Forelimb muscle (tissue), 1 donor: Measurements from ENCODE around the gene GPR61. TPM values are rescaled to one million over a fixed set of nuclear protein-coding genes. Genes with fewer than 3 reads are reported as not detected.

Experiments
- DNase-seq: peaks from one replicate; pipeline ENCODE4 v3.0.0-alpha.2; 2013; ENCODE audit warnings: low read depth
- polyA plus RNA-seq: library from polyadenylated mRNA; unstranded; fragments of 120-200 nt; gene quantifications from one replicate; pipeline ENCODE4 v1.2.1, GENCODE V29; 2013; ENCODE audit not compliant: insufficient read length

Gene GPR61
- polyA plus RNA-seq, 1 donor = 1.6 TPM

DNA sequence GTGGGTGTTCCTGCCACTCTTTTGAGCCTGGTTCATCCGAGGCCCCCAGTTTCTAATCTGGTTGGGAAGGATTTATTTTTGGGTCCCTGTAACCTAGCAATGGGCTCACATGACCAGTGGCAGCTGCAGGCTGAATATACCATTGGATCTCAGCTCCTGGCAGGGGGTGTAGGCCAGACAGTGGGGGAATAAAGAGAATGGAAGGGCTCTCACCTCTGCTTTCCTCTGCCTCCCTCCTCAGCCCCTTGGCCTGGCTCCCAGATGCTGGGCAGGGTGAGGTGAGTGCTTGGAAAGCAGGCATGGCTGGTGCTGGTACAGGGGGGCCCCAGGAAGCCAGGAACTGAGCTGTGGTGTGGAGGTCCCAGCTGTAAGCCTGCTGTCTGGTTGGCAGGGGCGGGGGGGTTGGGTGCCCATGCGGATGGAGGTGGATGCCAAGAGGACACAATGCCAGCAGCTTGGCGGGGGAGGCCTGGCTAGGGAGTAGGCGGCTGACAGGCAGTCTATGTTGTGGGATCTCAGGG is 3.6 kb upstream of the GPR61 start:
- DNase-seq = no peak

DNA sequence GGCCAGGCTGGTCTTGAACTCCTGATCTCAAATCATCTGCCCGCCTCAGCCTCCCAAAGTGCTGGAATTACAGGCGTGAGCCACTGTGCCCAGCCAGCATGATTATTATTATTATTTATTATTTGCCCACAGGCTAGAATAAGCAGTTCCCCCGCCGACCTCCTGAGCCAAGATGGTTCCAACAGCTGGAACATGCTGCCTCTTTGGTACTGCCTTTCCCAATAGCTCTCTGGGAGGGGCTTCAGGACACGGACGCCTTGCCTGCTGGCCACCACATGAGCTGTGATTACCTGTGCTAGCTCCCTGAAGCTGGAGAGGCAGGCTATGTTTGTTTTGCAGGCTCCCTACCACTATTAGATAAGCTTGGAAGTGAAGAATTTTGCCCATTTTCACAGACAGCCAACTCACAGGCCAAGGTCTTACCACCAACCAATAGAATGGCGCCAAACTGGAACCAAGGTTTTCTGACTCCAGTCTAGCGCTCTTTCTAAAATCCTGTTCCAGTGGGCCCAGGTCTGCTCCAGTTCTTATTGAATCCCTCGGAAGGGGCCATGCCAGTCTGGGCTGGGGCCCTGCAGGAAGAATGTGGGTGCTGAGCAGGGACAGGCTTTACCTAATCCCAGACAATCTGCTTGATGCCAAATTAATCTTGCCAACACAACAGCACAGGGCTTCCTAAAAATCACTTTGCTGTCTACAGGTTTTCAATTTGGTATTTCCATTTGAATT is 2.1 kb upstream of the GPR61 start:
- DNase-seq = no peak

DNA sequence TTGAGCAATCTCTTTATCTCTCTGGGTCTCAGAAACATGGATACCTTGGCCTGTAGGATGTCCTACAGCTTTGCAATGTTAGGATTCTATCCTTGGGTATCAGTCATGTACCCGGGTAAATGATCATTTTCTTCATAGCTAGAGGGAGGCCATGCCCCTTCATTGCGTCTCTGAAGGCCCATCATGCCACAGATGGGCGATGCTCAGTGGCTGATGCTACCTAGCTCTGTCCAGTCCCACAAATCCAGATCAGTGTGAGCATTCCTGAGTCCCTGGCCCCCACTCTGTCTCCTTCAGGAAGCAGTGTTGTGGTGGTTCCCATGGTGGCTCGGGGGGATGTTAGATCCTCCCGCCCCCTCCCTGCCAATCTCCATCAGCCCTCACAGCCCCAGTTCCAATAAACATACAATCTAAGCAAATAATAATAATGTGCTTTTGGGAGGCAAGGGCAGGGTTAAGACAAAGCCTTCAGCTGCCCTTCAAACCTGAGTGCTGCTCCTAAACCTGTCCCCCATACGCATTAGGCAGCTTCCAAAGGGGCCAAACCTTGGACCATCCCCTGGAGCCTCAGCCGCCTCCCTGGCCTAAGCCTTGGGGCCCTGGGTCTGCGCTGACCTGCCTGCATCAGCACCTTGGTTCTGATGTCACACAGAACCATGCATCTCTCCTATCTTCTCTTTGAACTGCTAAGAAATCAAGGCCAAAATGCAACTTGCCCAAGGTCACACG is 681 bp upstream of the GPR61 start:
- DNase-seq = no peak

DNA sequence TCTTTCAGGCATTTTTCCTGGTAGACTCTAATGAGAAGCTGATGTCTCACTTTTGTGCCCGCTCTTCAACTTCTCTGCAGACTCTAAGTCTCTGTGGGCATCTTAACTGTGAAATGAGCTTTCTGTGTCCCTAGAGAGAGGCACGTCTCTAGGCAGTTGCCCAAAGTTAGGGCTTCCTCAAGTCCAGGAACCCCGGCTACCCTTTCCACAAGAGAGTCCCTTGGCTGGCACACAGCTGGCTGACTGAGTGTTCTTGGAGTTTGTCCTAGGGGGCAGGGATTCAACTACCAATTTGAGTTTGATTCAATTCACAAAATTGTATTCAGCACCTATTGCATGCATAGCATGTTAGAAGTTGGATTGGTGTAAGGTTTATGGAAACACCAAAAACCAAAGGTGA is 1.4 kb downstream of the GPR61 start:
- no peak for DNase-seq

GRCh38 chr1:109542657-109543056 is 3.0 kb downstream of the GPR61 start:
- DNase-seq = no peak

- DNase-seq = no peak
Observed at GRCh38 chr1:109543283-109543987, 3.8 kb downstream of the GPR61 start.

DNA sequence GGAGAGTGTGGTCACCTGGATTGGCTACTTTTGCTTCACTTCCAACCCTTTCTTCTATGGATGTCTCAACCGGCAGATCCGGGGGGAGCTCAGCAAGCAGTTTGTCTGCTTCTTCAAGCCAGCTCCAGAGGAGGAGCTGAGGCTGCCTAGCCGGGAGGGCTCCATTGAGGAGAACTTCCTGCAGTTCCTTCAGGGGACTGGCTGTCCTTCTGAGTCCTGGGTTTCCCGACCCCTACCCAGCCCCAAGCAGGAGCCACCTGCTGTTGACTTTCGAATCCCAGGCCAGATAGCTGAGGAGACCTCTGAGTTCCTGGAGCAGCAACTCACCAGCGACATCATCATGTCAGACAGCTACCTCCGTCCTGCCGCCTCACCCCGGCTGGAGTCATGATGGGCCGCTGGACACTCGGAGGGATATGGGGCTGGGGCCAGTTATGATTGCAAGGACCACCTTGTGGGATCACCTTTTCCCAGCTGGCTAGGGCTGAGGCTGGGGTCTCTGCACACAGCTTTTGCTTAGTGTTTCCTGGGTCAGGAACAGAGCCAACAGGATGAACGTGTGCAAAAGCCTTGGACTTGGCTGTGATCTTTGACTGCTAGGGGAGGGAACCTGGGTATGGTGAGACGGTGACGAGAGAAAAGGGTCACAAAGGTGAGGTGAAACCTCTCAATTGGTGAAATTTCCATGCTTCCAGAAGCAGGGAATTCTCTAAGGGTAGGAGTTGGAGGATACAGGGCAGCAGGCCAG is 4.5 kb downstream of the GPR61 start:
- no peak for DNase-seq

DNA sequence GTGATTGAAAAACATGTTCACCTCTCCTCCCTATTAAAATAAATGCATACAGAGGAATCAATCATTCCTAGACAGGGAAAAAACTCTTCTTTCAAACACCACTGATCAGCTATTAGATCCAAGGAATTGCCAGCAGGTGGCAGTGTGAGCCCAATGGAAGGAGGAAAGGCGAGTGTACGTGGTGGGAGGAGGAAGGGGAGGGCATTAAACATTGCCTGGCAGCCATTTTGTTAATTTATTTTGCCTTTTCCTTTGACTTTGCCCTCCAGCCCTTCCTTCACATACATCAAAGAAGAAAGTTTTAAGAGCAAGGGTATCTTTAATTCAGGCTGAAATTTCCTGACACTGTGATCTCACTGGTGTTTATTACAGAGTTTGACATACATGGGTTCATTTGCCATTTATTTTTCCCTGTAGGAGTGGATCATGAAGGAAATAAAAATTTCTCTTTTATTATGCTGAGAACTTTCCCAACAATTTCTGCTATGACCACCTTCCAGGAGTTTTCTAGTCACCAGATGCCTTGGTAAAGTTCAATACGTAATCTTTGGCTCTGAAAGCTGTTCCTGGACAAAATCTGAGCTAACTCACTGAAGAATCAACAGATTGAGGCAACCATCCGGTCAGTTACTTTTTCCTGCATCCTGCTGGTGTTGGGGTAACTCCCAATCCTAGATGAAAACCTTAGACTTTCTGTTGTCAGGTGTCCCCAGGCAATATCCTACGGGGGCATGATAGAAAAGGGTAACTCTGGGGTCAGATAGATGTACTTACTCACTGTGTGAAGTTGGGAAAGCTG is 6.8 kb downstream of the GPR61 start:
- DNase-seq = peak; percentile 87

DNA sequence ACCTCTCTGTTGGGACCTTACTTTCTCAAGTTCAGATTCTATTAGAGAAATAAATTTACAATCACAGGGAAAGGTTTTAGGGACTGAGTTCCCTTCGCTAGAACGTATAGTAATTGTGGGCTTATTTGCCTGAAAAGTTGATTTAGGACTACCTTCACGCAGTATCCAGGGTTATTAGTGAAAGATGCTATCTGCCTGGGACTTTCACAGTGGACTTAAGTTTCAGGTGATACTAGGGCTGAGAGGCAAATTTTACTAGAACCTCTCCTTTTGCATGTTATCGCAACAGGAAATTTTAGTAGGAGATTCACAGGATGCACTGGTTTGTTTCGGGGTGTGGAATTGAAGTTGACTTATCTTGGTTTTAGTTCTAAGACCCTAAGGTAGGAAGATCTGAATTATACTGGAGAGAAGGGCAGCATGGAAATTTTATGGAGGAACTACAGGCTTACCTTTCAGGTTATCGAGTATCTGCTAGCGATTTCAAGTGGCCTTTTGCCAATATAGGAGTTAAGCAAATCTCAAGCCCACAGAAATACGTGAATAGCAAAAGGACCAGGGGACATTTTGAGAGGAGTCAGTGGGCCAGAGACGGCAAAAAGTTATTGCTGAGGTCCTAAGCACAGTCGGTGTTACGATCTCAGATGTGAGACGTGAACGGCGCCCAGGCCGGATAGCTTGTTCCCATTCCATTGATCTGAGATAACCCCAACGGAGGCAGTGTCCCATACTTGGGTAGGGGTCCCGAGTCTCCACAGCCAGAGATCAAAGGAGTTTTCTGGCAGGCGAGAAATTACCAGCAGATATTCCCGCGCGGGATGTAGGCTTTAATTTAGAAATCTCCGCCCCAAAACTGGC is 8.0 kb downstream of the GPR61 start:
- no peak for DNase-seq

DNA sequence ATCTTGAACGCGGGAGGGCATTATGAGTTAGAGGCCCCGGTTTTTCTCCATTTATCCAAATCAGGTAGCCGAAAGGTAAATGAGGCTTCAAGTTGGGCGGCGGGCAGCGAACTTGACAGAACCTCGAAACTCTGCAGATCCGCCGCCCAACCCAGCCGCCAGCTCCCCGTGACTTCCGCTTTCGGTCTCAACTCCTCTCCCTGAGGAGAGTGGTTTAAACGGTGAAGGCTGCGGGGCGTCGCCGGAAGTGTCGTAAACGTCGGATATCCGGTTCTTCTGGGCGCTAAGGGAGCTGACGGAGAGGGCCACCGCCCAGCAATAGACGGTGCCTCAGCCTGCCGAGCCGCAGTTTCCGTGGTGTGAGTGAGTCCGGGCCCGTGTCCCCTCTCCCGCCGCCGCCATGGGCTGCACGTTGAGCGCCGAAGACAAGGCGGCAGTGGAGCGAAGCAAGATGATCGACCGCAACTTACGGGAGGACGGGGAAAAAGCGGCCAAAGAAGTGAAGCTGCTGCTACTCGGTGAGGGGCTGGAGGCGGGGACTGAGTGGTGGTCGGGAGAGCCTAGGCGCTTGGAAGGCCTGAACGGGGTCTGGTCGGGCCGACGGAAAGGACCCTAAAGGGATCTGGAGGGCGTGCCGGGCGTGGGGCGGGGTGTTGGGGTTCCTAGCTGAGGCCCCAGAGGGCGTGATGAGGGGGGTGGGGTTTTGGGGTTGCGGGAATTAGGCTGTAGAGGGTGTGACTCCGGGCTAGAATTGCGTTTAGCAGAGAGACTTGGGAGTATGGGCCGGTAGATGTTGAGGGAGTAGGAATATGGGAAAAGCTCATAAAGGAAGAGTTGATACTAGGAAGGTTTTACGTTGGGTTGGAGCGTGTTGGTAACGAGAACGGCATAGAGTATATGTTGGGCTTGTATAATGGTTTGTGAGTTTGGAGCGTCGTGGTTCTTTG is 8.9 kb downstream of the GPR61 start, which contains the start of gene GNAI3:
Gene GNAI3 (plus strand): TSS at position 295 of the 947 bp plus-strand sequence. CDS start 106 bp downstream, at position 401.
- DNase-seq = peak; percentile 95

DNA sequence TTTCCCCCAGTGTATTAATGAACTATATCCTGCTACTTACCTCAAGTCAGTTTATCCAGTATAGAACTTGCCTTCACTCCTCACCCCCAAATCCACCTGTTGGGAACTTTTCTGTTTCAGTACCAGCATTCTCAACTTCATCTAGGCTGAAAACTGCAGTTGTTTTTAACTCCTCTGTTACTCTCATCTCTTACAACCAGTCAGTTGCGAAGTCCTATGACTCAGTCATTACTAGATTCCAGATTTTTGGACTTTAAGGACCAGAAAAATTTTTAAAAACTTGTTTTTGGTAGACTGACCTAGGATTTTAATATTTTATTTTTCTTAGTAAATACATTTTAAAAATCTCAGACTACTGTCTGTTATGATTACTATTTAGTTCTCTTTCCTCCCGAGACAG is 16.9 kb downstream of the GPR61 start:
- no peak for DNase-seq

- no peak for DNase-seq
Observed at GRCh38 chr1:109557520-109557919, 17.8 kb downstream of the GPR61 start.

DNA sequence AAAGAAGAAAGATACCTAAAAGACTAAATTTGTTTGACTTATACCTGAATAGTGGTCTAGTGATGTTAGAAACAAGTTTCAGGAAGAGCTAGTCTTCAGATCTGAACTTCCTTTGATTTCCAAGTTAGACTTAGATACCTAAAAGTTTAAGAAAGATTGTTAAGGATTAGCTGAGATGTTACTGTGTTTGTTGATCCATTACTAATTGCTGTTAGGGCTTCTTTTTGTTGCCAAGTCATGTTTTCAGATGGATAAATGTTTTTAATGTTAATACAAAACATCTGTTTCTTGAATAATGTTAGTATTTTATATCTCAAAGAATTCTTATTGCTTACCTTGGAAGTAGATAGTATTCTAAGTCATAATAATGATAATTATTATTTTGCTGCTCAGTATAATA is 20.3 kb downstream of the GPR61 start:
- no peak for DNase-seq

GRCh38 chr1:109564194-109564878 is 24.7 kb downstream of the GPR61 start:
- no peak for DNase-seq

DNA sequence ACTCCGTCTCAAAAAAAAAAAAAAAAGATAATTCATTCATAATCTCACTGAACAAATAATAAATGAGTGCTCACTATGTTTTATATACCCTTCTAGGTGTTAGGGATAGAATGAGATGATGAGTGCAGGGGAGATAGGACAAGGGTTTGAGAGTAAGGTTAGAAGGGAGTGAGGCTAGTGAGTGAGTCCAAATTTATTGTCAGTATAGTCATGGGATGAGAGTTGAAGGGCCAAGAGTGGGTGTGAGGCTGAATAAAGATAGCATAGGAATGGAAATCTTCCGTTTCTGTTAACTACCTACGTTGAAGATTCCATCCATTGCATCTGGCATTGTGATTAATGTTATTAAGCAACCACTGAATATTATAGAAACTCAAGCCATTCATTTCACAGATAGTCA is 25.6 kb downstream of the GPR61 start:
- no peak for DNase-seq

GRCh38 chr1:109566982-109567381 is 27.3 kb downstream of the GPR61 start:
- no peak for DNase-seq

DNA sequence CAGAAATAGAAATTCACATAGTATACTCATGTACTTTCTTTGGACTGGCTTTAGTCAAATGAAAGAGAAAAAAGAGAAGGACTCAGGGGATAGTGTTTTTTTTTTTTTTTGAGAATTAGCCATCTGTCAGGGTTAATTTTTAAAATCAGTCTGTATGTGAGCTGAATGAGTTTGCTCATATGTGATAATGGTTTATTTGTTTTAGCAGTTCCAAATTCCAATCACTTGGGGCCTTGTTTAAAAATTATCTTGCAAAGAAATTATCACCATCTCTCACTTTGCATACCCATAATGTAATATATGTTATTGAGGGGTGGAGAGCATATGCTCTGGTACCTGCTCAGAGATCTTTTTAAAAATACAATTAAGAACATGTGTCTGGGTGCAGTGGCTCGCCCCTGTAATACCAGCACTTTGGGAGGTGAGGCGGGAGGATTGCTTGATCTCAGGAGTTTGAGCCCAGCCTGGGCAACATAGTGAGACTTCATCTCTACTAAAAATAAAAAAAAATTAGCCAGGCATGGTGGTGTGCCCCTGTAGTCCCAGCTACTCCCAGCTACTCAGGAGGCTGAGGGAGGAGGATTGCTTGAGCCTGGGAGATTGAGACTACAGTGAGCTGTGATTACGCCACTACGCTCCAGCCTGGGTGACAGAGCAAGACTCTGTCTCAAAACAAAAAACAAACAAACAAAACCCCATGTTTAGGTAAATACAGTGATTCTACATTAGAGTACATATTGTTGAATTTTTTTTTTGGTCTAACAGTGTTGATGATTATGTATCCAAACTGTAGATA is 28.4 kb downstream of the GPR61 start:
- no peak for DNase-seq
